HEK293 (cell line): ENCODE data around the gene ITPRIPL1.

Experiments used
- CTCF ChIA-PET: fragments of 350-600 bp; formaldehyde crosslinking; extraction: SDS; loops from one replicate; lab custom pipeline; 2021; ENCODE audit warnings: antibody characterized with exemption; lab: Yijun Ruan, JAX
- POLR2A ChIA-PET: fragments of 300-600 bp; formaldehyde crosslinking; extraction: SDS; loops from one replicate; lab custom pipeline; 2020; ENCODE audit warnings: antibody characterized with exemption, inconsistent platforms; lab: Yijun Ruan, JAX
- H3K27ac ChIP-seq: fragments of 200-500 bp; sonication (Bioruptor generic); 2 replicates; pipeline ENCODE4 v1.5.1; 2014; ENCODE audit warnings: low read depth, low read length, control low read depth, inconsistent platforms; ENCODE audit errors: extremely low read depth
- H3K36me3 ChIP-seq, 2 experiments: fragments of 200-500 bp in 1 of 2; sonication (Bioruptor generic) in 1 of 2; 1 replicate in 1 of 2; 2 replicates in 1 of 2; pipeline ENCODE4 v1.5.1; 2014 to 2017; ENCODE audit warnings: inconsistent platforms in 2 of 2, low read length in 2 of 2; ENCODE audit not compliant: control insufficient read depth in 2 of 2, insufficient read depth in 1 of 2
- H3K4me1 ChIP-seq: fragments of 200-500 bp; sonication (Bioruptor generic); 2 replicates; pipeline ENCODE4 v1.5.1; 2014; ENCODE audit warnings: mild to moderate bottlenecking, low read length, inconsistent platforms; ENCODE audit not compliant: control insufficient read depth, insufficient read depth
- H3K4me3 ChIP-seq: 2 replicates; pipeline ENCODE4 v1.5.1; 2011; ENCODE audit warnings: low read depth, mild to moderate bottlenecking, control low read depth, low read length, moderate library complexity
- H3K9me3 ChIP-seq: fragments of 200-500 bp; sonication (Bioruptor generic); 2 replicates; pipeline ENCODE4 v1.5.1; 2014; ENCODE audit warnings: low read depth, low read length, inconsistent platforms; ENCODE audit not compliant: control insufficient read depth, insufficient read depth
- SP7 ChIP-seq: fragments of 450-650 bp; formaldehyde crosslinking; IDR thresholded peaks from 2 replicates; pipeline ENCODE4 v1.5.1; 2016; ENCODE audit warnings: missing biosample characterization, missing genetic modification characterization
- TRIM28 ChIP-seq: IDR thresholded peaks from 2 replicates; pipeline ENCODE4 v1.6.1; 2011; ENCODE audit warnings: low read length, control low read depth, borderline replicate concordance
- YY2 ChIP-seq: fragments of 450-650 bp; formaldehyde crosslinking; IDR thresholded peaks from 2 replicates; pipeline ENCODE4 v1.5.1; 2016; ENCODE audit warnings: missing biosample characterization, missing genetic modification characterization
- ZBTB17 ChIP-seq: fragments of 450-650 bp; formaldehyde crosslinking; IDR thresholded peaks from 2 replicates; pipeline ENCODE4 v1.5.1; 2016; ENCODE audit warnings: missing biosample characterization, missing genetic modification characterization
- ZFHX2 ChIP-seq: fragments of 450-650 bp; formaldehyde crosslinking; conservative IDR thresholded peaks from 2 replicates; pipeline ENCODE4 v1.5.1; 2016; ENCODE audit warnings: missing biosample characterization, missing genetic modification characterization
- ZFP69B ChIP-seq: fragments of 450-650 bp; formaldehyde crosslinking; IDR thresholded peaks from 2 replicates; pipeline ENCODE4 v1.5.1; 2016; ENCODE audit warnings: missing biosample characterization, missing genetic modification characterization
- ZNF114 ChIP-seq: fragments of 450-650 bp; formaldehyde crosslinking; IDR thresholded peaks from 2 replicates; pipeline ENCODE4 v1.5.0; 2017; ENCODE audit warnings: missing biosample characterization, missing genetic modification characterization
- ZNF239 ChIP-seq: fragments of 450-650 bp; formaldehyde crosslinking; IDR thresholded peaks from 2 replicates; pipeline ENCODE4 v1.5.1; 2016; ENCODE audit warnings: missing biosample characterization, missing genetic modification characterization
- ZNF248 ChIP-seq: fragments of 450-650 bp; formaldehyde crosslinking; IDR thresholded peaks from 2 replicates; pipeline ENCODE4 v1.5.1; 2017; ENCODE audit warnings: missing biosample characterization, missing genetic modification characterization
- ZNF266 ChIP-seq: fragments of 450-650 bp; formaldehyde crosslinking; IDR thresholded peaks from 2 replicates; pipeline ENCODE4 v1.5.1; 2016; ENCODE audit warnings: missing biosample characterization, missing genetic modification characterization, low read depth
- ZNF280C ChIP-seq: fragments of 450-650 bp; formaldehyde crosslinking; IDR thresholded peaks from 2 replicates; pipeline ENCODE4 v1.5.1; 2016; ENCODE audit warnings: missing biosample characterization, missing genetic modification characterization
- ZNF335 ChIP-seq: fragments of 450-650 bp; formaldehyde crosslinking; conservative IDR thresholded peaks from 2 replicates; pipeline ENCODE4 v1.5.1; 2016; ENCODE audit warnings: missing biosample characterization, missing genetic modification characterization
- ZNF521 ChIP-seq: fragments of 450-650 bp; formaldehyde crosslinking; IDR thresholded peaks from 2 replicates; pipeline ENCODE4 v1.5.1; 2017; ENCODE audit warnings: missing biosample characterization, mild to moderate bottlenecking, missing genetic modification characterization
- ZNF561 ChIP-seq: fragments of 450-650 bp; IDR thresholded peaks from 2 replicates; pipeline ENCODE4 v1.5.1; 2018; ENCODE audit warnings: missing biosample characterization, missing genetic modification characterization, borderline replicate concordance
- ZNF596 ChIP-seq: fragments of 450-650 bp; IDR thresholded peaks from 2 replicates; pipeline ENCODE4 v1.5.0; 2018; ENCODE audit warnings: missing biosample characterization, mild to moderate bottlenecking, missing genetic modification characterization, moderate library complexity
- ZNF629 ChIP-seq: fragments of 450-650 bp; formaldehyde crosslinking; IDR thresholded peaks from 2 replicates; pipeline ENCODE4 v1.5.1; 2017; ENCODE audit warnings: missing biosample characterization, missing genetic modification characterization
- ZNF792 ChIP-seq: fragments of 450-650 bp; formaldehyde crosslinking; IDR thresholded peaks from 2 replicates; pipeline ENCODE4 v1.5.1; 2016; ENCODE audit warnings: missing biosample characterization, missing genetic modification characterization
- ZSCAN23 ChIP-seq: fragments of 450-650 bp; formaldehyde crosslinking; IDR thresholded peaks from 2 replicates; pipeline ENCODE4 v1.5.1; 2016; ENCODE audit warnings: missing biosample characterization, missing genetic modification characterization
- TF ChIP-seq, protein P1 (sequence below): fragments of 450-650 bp; formaldehyde crosslinking; IDR thresholded peaks from 2 replicates; pipeline ENCODE4 v1.5.1; 2016; ENCODE audit warnings: missing biosample characterization, missing genetic modification characterization
- TF ChIP-seq, protein P2 (sequence below): fragments of 450-650 bp; formaldehyde crosslinking; IDR thresholded peaks from 2 replicates; pipeline ENCODE4 v1.5.1; 2016; ENCODE audit warnings: missing biosample characterization, missing genetic modification characterization, borderline replicate concordance
- TF ChIP-seq, protein P3 (sequence below): fragments of 450-650 bp; formaldehyde crosslinking; IDR thresholded peaks from 2 replicates; pipeline ENCODE4 v1.5.1; 2017; ENCODE audit warnings: missing biosample characterization, mild to moderate bottlenecking, missing genetic modification characterization, moderate library complexity

The ITPRIPL1 gene

DNA sequence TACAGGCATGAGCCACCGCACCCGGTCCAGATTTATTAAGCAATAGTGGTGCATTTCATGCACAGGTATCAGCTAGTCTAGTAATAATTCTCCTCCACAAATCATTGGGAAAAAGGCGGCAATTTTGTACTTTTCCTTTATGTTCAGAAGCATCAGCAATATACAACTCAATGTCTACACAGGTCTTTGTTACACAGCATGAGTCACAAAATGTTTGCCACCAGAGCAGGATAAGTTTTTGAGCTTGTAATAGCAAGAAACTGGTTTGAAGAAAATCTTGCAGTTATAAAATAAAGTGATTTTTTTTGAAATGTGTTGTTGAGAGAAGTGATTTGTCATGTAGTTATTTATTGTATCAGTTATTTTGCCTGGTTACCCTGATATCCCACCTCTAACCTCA is 4.8 kb upstream of the ITPRIPL1 start (continued):
- TF ChIP-seq, protein P1, sequence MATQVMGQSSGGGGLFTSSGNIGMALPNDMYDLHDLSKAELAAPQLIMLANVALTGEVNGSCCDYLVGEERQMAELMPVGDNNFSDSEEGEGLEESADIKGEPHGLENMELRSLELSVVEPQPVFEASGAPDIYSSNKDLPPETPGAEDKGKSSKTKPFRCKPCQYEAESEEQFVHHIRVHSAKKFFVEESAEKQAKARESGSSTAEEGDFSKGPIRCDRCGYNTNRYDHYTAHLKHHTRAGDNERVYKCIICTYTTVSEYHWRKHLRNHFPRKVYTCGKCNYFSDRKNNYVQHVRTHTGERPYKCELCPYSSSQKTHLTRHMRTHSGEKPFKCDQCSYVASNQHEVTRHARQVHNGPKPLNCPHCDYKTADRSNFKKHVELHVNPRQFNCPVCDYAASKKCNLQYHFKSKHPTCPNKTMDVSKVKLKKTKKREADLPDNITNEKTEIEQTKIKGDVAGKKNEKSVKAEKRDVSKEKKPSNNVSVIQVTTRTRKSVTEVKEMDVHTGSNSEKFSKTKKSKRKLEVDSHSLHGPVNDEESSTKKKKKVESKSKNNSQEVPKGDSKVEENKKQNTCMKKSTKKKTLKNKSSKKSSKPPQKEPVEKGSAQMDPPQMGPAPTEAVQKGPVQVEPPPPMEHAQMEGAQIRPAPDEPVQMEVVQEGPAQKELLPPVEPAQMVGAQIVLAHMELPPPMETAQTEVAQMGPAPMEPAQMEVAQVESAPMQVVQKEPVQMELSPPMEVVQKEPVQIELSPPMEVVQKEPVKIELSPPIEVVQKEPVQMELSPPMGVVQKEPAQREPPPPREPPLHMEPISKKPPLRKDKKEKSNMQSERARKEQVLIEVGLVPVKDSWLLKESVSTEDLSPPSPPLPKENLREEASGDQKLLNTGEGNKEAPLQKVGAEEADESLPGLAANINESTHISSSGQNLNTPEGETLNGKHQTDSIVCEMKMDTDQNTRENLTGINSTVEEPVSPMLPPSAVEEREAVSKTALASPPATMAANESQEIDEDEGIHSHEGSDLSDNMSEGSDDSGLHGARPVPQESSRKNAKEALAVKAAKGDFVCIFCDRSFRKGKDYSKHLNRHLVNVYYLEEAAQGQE: no peak
- TF ChIP-seq, protein P2, sequence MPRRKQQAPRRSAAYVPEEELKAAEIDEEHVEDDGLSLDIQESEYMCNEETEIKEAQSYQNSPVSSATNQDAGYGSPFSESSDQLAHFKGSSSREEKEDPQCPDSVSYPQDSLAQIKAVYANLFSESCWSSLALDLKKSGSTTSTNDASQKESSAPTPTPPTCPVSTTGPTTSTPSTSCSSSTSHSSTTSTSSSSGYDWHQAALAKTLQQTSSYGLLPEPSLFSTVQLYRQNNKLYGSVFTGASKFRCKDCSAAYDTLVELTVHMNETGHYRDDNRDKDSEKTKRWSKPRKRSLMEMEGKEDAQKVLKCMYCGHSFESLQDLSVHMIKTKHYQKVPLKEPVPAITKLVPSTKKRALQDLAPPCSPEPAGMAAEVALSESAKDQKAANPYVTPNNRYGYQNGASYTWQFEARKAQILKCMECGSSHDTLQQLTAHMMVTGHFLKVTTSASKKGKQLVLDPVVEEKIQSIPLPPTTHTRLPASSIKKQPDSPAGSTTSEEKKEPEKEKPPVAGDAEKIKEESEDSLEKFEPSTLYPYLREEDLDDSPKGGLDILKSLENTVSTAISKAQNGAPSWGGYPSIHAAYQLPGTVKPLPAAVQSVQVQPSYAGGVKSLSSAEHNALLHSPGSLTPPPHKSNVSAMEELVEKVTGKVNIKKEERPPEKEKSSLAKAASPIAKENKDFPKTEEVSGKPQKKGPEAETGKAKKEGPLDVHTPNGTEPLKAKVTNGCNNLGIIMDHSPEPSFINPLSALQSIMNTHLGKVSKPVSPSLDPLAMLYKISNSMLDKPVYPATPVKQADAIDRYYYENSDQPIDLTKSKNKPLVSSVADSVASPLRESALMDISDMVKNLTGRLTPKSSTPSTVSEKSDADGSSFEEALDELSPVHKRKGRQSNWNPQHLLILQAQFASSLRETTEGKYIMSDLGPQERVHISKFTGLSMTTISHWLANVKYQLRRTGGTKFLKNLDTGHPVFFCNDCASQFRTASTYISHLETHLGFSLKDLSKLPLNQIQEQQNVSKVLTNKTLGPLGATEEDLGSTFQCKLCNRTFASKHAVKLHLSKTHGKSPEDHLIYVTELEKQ (tag by site-specific recombination): no peak
- TF ChIP-seq ZNF521 (tag by site-specific recombination): no peak
- TF ChIP-seq YY2: no peak
- no peak for TF ChIP-seq ZNF280C (tag by site-specific recombination)
- TF ChIP-seq ZSCAN23: no peak
- TF ChIP-seq ZNF561 (tag by site-specific recombination): no peak
- no peak for TF ChIP-seq ZFHX2 (tag by site-specific recombination)

GRCh38 chr2:96320728-96321622 is 4.1 kb upstream of the ITPRIPL1 start:
- no peaks in the 10 kb centered on the region for H3K36me3 ChIP-seq
- ChIA-PET POLR2A (interaction anchor here (0.8 to 4.8 kb wide), 5 partner anchors 11 to 113 kb away, joined by 3 to 43 read pairs (median 5); partner anchors contain the start of genes CIAO1, NCAPH, SNRNP200 and TMEM127), CTCF (interaction anchor here (0.7 to 1.3 kb wide), 3 partner anchors 10 to 33 kb away, joined by 3 to 4 read pairs (median 3); no protein-coding TSS in a partner anchor)
- H3K27ac ChIP-seq: peak overlapping the region; percentile 17; the same call in 1 of the 2 replicates
- H3K4me1 ChIP-seq: no peaks in the 10 kb centered on the region
- H3K9me3 ChIP-seq: no peaks in the 10 kb centered on the region
- peak overlapping the region; percentile 53 for H3K4me3 ChIP-seq
- TF ChIP-seq, protein P3, sequence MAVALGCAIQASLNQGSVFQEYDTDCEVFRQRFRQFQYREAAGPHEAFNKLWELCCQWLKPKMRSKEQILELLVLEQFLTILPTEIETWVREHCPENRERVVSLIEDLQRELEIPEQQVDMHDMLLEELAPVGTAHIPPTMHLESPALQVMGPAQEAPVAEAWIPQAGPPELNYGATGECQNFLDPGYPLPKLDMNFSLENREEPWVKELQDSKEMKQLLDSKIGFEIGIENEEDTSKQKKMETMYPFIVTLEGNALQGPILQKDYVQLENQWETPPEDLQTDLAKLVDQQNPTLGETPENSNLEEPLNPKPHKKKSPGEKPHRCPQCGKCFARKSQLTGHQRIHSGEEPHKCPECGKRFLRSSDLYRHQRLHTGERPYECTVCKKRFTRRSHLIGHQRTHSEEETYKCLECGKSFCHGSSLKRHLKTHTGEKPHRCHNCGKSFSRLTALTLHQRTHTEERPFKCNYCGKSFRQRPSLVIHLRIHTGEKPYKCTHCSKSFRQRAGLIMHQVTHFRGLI (tag by site-specific recombination): no peak
- TF ChIP-seq TRIM28: 0 out of 2 replicates have a peak, but pooled peaks have one; percentile 7
- TF ChIP-seq ZNF596 (tag by site-specific recombination): no peak
- TF ChIP-seq ZNF114: no peak
- no peak for TF ChIP-seq ZNF239 (tag by site-specific recombination)
- TF ChIP-seq, protein P1: no peak; the same call in 1 of the 2 replicates
- TF ChIP-seq ZFP69B (tag by site-specific recombination): peak; percentile 77
- TF ChIP-seq SP7: no peak
- TF ChIP-seq ZNF792: no peak
- TF ChIP-seq ZBTB17 (tag by site-specific recombination): peak; percentile 59
- no peak for TF ChIP-seq ZNF248 (tag by site-specific recombination)
- peak; percentile 76; the same call in 1 of the 2 replicates for TF ChIP-seq ZNF335
- no peak for TF ChIP-seq ZNF521 (tag by site-specific recombination)
- no peak for TF ChIP-seq ZNF266 (tag by site-specific recombination)
- no peak for TF ChIP-seq ZNF629 (tag by site-specific recombination)
